ENCODE data around the gene PCDH9. TPM values are rescaled to one million over a fixed set of nuclear protein-coding genes. Genes with fewer than 3 reads are reported as not detected.

PCDH9 gene
- total and polyA plus RNA-seq, 2 experiments from 2014 or later, result 0.31 to 0.52 TPM

DNA sequence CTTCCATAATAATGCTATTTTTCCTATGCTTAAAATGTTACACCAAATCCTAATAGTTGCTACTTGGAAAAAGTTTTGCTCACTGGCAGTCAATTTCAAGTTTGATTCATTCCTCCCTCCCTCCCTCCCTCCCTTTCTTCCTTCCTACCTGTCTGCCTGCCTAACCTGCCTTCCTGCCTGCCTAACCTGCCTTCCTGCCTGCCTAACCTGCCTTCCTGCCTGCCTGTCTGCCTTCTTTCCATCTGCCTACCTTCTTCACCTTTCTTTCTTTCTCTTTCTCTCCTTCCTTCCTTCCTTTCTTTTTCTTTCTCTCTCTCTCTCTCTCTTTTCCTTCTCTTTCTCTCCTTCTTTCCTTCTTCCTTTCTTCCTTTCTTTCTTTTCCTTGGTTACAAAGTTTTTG is 418.7 kb downstream of the PCDH9 start:
- Histone ChIP-seq H3K79me2 (replicated peaks; ENCODE audit: insufficient read depth) (no peaks in the 10 kb centered on the region), H3K27ac (ENCODE audit: low read depth) (no peak overlapping the region), H2AFZ (no peak overlapping the region), H3K36me3 (ENCODE audit: insufficient read depth) (no peaks in the 10 kb centered on the region), H4K20me1 (replicated peaks; ENCODE audit: insufficient read depth) (no peaks in the 10 kb centered on the region), H3F3A (replicated peaks; ENCODE audit: low read depth) (no peaks in the 10 kb centered on the region), H3K4me3 (no peak overlapping the region), H3K4me2 (no peak overlapping the region), H3K9me2 (ENCODE audit: insufficient read depth) (0 out of 2 replicates have a peak, but pooled peaks cover 2% of the 10 kb centered on the region), H3K27me3 (ENCODE audit: insufficient read depth) (no peaks in the 10 kb centered on the region), H3K4me1 (ENCODE audit: insufficient read depth) (peaks cover 6% of the 10 kb centered on the region)
- Mint-ChIP-seq H3K27ac (no peak overlapping the region), H3K4me1 (peaks cover 8% of the 10 kb centered on the region), H3K4me3 (no peak overlapping the region), H3K9me3 (peaks cover 7% of the 10 kb centered on the region), H3K27me3 (ENCODE audit: insufficient read depth, low read depth, poor library complexity) (no peaks in the 10 kb centered on the region), H3K36me3 (ENCODE audit: low read depth) (no peaks in the 10 kb centered on the region; the same call in 2 of the 3 replicates)
- DNase-seq (ENCODE audit: low spot score) (no peak), ATAC-seq (no peak)
- TF ChIP-seq, protein P1, sequence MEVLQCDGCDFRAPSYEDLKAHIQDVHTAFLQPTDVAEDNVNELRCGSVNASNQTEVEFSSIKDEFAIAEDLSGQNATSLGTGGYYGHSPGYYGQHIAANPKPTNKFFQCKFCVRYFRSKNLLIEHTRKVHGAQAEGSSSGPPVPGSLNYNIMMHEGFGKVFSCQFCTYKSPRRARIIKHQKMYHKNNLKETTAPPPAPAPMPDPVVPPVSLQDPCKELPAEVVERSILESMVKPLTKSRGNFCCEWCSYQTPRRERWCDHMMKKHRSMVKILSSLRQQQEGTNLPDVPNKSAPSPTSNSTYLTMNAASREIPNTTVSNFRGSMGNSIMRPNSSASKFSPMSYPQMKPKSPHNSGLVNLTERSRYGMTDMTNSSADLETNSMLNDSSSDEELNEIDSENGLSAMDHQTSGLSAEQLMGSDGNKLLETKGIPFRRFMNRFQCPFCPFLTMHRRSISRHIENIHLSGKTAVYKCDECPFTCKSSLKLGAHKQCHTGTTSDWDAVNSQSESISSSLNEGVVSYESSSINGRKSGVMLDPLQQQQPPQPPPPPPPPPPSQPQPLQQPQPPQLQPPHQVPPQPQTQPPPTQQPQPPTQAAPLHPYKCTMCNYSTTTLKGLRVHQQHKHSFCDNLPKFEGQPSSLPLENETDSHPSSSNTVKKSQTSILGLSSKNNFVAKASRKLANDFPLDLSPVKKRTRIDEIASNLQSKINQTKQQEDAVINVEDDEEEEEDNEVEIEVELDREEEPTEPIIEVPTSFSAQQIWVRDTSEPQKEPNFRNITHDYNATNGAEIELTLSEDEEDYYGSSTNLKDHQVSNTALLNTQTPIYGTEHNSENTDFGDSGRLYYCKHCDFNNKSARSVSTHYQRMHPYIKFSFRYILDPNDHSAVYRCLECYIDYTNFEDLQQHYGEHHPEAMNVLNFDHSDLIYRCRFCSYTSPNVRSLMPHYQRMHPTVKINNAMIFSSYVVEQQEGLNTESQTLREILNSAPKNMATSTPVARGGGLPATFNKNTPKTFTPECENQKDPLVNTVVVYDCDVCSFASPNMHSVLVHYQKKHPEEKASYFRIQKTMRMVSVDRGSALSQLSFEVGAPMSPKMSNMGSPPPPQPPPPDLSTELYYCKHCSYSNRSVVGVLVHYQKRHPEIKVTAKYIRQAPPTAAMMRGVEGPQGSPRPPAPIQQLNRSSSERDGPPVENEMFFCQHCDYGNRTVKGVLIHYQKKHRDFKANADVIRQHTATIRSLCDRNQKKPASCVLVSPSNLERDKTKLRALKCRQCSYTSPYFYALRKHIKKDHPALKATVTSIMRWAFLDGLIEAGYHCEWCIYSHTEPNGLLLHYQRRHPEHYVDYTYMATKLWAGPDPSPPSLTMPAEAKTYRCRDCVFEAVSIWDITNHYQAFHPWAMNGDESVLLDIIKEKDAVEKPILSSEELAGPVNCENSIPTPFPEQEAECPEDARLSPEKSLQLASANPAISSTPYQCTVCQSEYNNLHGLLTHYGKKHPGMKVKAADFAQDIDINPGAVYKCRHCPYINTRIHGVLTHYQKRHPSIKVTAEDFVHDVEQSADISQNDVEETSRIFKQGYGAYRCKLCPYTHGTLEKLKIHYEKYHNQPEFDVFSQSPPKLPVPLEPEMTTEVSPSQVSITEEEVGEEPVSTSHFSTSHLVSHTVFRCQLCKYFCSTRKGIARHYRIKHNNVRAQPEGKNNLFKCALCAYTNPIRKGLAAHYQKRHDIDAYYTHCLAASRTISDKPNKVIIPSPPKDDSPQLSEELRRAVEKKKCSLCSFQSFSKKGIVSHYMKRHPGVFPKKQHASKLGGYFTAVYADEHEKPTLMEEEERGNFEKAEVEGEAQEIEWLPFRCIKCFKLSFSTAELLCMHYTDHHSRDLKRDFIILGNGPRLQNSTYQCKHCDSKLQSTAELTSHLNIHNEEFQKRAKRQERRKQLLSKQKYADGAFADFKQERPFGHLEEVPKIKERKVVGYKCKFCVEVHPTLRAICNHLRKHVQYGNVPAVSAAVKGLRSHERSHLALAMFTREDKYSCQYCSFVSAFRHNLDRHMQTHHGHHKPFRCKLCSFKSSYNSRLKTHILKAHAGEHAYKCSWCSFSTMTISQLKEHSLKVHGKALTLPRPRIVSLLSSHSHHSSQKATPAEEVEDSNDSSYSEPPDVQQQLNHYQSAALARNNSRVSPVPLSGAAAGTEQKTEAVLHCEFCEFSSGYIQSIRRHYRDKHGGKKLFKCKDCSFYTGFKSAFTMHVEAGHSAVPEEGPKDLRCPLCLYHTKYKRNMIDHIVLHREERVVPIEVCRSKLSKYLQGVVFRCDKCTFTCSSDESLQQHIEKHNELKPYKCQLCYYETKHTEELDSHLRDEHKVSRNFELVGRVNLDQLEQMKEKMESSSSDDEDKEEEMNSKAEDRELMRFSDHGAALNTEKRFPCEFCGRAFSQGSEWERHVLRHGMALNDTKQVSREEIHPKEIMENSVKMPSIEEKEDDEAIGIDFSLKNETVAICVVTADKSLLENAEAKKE (CRISPR knock-in tag; IDR thresholded peaks at IDR 0.05), result no peak
- TF ChIP-seq JUNB (IDR thresholded peaks at IDR 0.05; ENCODE audit: unreplicated experiment) (no peak), EZH2phosphoT487 (IDR thresholded peaks at IDR 0.05; ENCODE audit: unreplicated experiment) (no peak), POLR2AphosphoS5 (IDR thresholded peaks at IDR 0.05; ENCODE audit: low read depth) (no peak), NANOG (IDR thresholded peaks at IDR 0.05; ENCODE audit: borderline replicate concordance) (no peak), ZNF331 (CRISPR knock-in tag; IDR thresholded peaks at IDR 0.05; ENCODE audit: low read depth) (no peak), STAT1 (IDR thresholded peaks at IDR 0.05; ENCODE audit: unreplicated experiment) (no peak), REST (IDR thresholded peaks at IDR 0.05; ENCODE audit: unreplicated experiment) (no peak), EZH2 (IDR thresholded peaks at IDR 0.05; ENCODE audit: low read depth, unreplicated experiment) (no peak)
- TF ChIP-seq, protein P2, sequence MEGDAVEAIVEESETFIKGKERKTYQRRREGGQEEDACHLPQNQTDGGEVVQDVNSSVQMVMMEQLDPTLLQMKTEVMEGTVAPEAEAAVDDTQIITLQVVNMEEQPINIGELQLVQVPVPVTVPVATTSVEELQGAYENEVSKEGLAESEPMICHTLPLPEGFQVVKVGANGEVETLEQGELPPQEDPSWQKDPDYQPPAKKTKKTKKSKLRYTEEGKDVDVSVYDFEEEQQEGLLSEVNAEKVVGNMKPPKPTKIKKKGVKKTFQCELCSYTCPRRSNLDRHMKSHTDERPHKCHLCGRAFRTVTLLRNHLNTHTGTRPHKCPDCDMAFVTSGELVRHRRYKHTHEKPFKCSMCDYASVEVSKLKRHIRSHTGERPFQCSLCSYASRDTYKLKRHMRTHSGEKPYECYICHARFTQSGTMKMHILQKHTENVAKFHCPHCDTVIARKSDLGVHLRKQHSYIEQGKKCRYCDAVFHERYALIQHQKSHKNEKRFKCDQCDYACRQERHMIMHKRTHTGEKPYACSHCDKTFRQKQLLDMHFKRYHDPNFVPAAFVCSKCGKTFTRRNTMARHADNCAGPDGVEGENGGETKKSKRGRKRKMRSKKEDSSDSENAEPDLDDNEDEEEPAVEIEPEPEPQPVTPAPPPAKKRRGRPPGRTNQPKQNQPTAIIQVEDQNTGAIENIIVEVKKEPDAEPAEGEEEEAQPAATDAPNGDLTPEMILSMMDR (conservative IDR thresholded peaks at IDR 0.05; ENCODE audit: low read depth in 2 of 2), result no peak

Measured in GM23338 (cell line).